H1 (cell line): ENCODE results near the gene KIAA1755. TPM values are rescaled to one million over a fixed set of nuclear protein-coding genes. Genes with fewer than 3 reads are reported as not detected.

Experiments
- CTCF ChIA-PET: fragments of 300-600 bp; sonication (Branson Sonifier 250); formaldehyde crosslinking; loops from one replicate; lab custom pipeline; 2021; ENCODE audit not compliant: partially characterized antibody; lab: Charles Lee
- POLR2A ChIA-PET: fragments of 300-600 bp; sonication (Branson Sonifier 250); formaldehyde crosslinking; loops from one replicate; lab custom pipeline; 2021; ENCODE audit warnings: inconsistent platforms; ENCODE audit not compliant: partially characterized antibody; lab: Charles Lee
- DNase-seq, 2 experiments: peaks; one replicate each; pipeline versions ENCODE4 v3.0.0 to v3.0.0-alpha.2; 2010 to 2022; ENCODE audit warnings: low spot score in 2 of 2, low read depth in 1 of 2, mixed read lengths in 1 of 2
- FAIRE-seq: peaks from 2 replicates; lab custom pipeline; 2011; peaks lifted over from hg19 to GRCh38; lab: Jason Lieb, UNC
- H2AFZ ChIP-seq: 2 replicates; pipeline ENCODE4 v1.8.1; 2012; ENCODE audit warnings: low read length, inconsistent platforms
- H2AK5ac ChIP-seq: 2 replicates; pipeline ENCODE4 v1.6.1; 2013; ENCODE audit warnings: low read depth, low read length
- H2BK120ac ChIP-seq: replicated peaks from 2 replicates; pipeline ENCODE3; 2013; ENCODE audit warnings: low read depth, low read length, inconsistent platforms
- H2BK12ac ChIP-seq: 2 replicates; pipeline ENCODE4 v1.6.1; 2013; ENCODE audit warnings: low read depth, low read length
- H2BK15ac ChIP-seq: 2 replicates; pipeline ENCODE4 v1.6.1; 2013; ENCODE audit warnings: low read length
- H2BK20ac ChIP-seq: 2 replicates; pipeline ENCODE4 v1.6.1; 2013; ENCODE audit warnings: low read length
- H2BK5ac ChIP-seq: 2 replicates; pipeline ENCODE4 v1.6.1; 2013; ENCODE audit warnings: low read depth, low read length
- H3K14ac ChIP-seq: 2 replicates; pipeline ENCODE4 v1.6.1; 2013; ENCODE audit warnings: inconsistent platforms; ENCODE audit not compliant: insufficient read length
- H3K18ac ChIP-seq: 2 replicates; pipeline ENCODE4 v1.6.1; 2013; ENCODE audit warnings: low read length; ENCODE audit errors: extremely low read depth
- H3K23ac ChIP-seq: 2 replicates; pipeline ENCODE4 v1.6.1; 2013; ENCODE audit warnings: inconsistent platforms; ENCODE audit not compliant: insufficient read length
- H3K23me2 ChIP-seq: 2 replicates; pipeline ENCODE4 v1.6.1; 2013; ENCODE audit warnings: low read depth, low read length
- H3K27ac ChIP-seq: 2 replicates; pipeline ENCODE4 v1.6.1; 2011; ENCODE audit warnings: low read depth, low read length, inconsistent platforms
- H3K27me3 ChIP-seq, 4 experiments: replicated peaks in 1 of 4; 1 replicate in 1 of 4; 2 replicates in 3 of 4; pipeline versions ENCODE4 v1.6.1 to v1.8.1; 2011 to 2013; ENCODE audit warnings: low read length in 3 of 4, mild to moderate bottlenecking in 3 of 4, inconsistent platforms in 2 of 4, mixed read lengths in 2 of 4, moderate library complexity in 1 of 4; ENCODE audit not compliant: control insufficient read depth in 3 of 4, insufficient read depth in 3 of 4; ENCODE audit errors: extremely low read depth in 1 of 4
- H3K36me3 ChIP-seq, 4 experiments: 2 replicates each; pipeline versions ENCODE4 v1.6.1 to v1.8.1; 2011 to 2013; ENCODE audit warnings: mild to moderate bottlenecking in 4 of 4, low read length in 3 of 4, moderate library complexity in 2 of 4, control low read depth in 1 of 4, inconsistent platforms in 1 of 4; ENCODE audit not compliant: insufficient read depth in 4 of 4, control insufficient read depth in 2 of 4
- H3K4ac ChIP-seq: replicated peaks from 2 replicates; pipeline ENCODE3; 2013; ENCODE audit warnings: low read length, low read depth, mixed read lengths, inconsistent platforms; ENCODE audit not compliant: insufficient read length
- H3K4me1 ChIP-seq, 4 experiments: replicated peaks in 1 of 4; 1 replicate in 1 of 4; 2 replicates in 3 of 4; pipeline versions ENCODE4 v1.6.1 to v1.8.1; 2011 to 2013; ENCODE audit warnings: low read length in 3 of 4, inconsistent platforms in 2 of 4, mixed read lengths in 1 of 4; ENCODE audit not compliant: insufficient read depth in 4 of 4, control insufficient read depth in 3 of 4
- H3K4me2 ChIP-seq, 2 experiments: 2 replicates each; pipeline versions ENCODE4 v1.6.1 to v1.8.1; 2011 to 2013; ENCODE audit warnings: low read depth in 2 of 2, low read length in 2 of 2, control low read depth in 1 of 2, inconsistent platforms in 1 of 2, mild to moderate bottlenecking in 1 of 2; ENCODE audit not compliant: insufficient read depth in 1 of 2
- H3K4me3 ChIP-seq, 4 experiments: fragments of 200-600, 300-600 bp in 1 of 4; sonication (generic), shearing (Covaris generic), sonication (Bioruptor Twin) in 1 of 4; 2 replicates each; pipeline versions ENCODE4 v1.5.1 to v1.8.1; 2011 to 2016; ENCODE audit warnings: low read length in 4 of 4, low read depth in 3 of 4, control low read depth in 2 of 4, inconsistent platforms in 2 of 4, mild to moderate bottlenecking in 2 of 4, mixed read lengths in 1 of 4, moderate library complexity in 1 of 4; ENCODE audit not compliant: insufficient read depth in 2 of 4; ENCODE audit errors: extremely low read depth in 1 of 4
- H3K56ac ChIP-seq: replicated peaks from 2 replicates; pipeline ENCODE3; 2013; ENCODE audit warnings: low read depth, mild to moderate bottlenecking, mixed read lengths, low read length, inconsistent platforms; ENCODE audit not compliant: insufficient read length
- H3K79me1 ChIP-seq: 2 replicates; pipeline ENCODE4 v1.6.1; 2013; ENCODE audit warnings: low read depth, low read length, control low read depth
- H3K79me2 ChIP-seq, 2 experiments: 2 replicates each; pipeline versions ENCODE4 v1.6.1 to v1.8.1; 2012 to 2013; ENCODE audit warnings: low read length in 2 of 2, mild to moderate bottlenecking in 2 of 2, inconsistent platforms in 1 of 2; ENCODE audit not compliant: insufficient read depth in 2 of 2, control insufficient read depth in 1 of 2
- H3K9ac ChIP-seq, 4 experiments: replicated peaks in 1 of 4; 1 replicate in 1 of 4; 2 replicates in 3 of 4; pipeline versions ENCODE4 v1.6.1 to v1.8.1; 2011 to 2013; ENCODE audit warnings: low read depth in 3 of 4, low read length in 3 of 4, control low read depth in 2 of 4, mild to moderate bottlenecking in 2 of 4, moderate library complexity in 2 of 4, inconsistent platforms in 1 of 4; ENCODE audit errors: extremely low read depth in 1 of 4
- H3K9me3 ChIP-seq, 2 experiments: 2 replicates each; pipeline versions ENCODE4 v1.6.1 to v1.8.1; 2012 to 2013; ENCODE audit warnings: mild to moderate bottlenecking in 2 of 2, moderate library complexity in 2 of 2, control low read depth in 1 of 2, inconsistent platforms in 1 of 2, low read depth in 1 of 2, low read length in 1 of 2, mixed read lengths in 1 of 2; ENCODE audit not compliant: insufficient read depth in 2 of 2
- H4K20me1 ChIP-seq, 2 experiments: replicated peaks in 1 of 2; 2 replicates each; pipeline versions ENCODE3 to v1.8.1; 2011 to 2013; ENCODE audit warnings: inconsistent platforms in 2 of 2, low read length in 2 of 2, mild to moderate bottlenecking in 1 of 2; ENCODE audit not compliant: insufficient read depth in 2 of 2, control insufficient read depth in 1 of 2
- H4K5ac ChIP-seq: 2 replicates; pipeline ENCODE4 v1.6.1; 2013; ENCODE audit warnings: low read length, low read depth, mixed read lengths, inconsistent platforms; ENCODE audit not compliant: insufficient read length
- H4K8ac ChIP-seq: 2 replicates; pipeline ENCODE4 v1.8.0; 2013; ENCODE audit warnings: mild to moderate bottlenecking, moderate library complexity, low read length, inconsistent platforms; ENCODE audit not compliant: insufficient read depth; ENCODE audit errors: extremely low read depth
- H4K91ac ChIP-seq: replicated peaks from 2 replicates; pipeline ENCODE3; 2013; ENCODE audit warnings: low read length, mixed read lengths, inconsistent platforms; ENCODE audit not compliant: insufficient read length
- BACH1 ChIP-seq: IDR thresholded peaks from 2 replicates; pipeline ENCODE4 v1.6.1; 2012; ENCODE audit warnings: low read length, improper control_type of control experiment
- BRCA1 ChIP-seq: IDR thresholded peaks from 2 replicates; pipeline ENCODE4 v1.6.1; 2012; ENCODE audit warnings: low read depth, low read length, improper control_type of control experiment
- CTCF ChIP-seq, 3 experiments: IDR thresholded peaks; 1 replicate in 2 of 3; 2 replicates in 1 of 3; pipeline versions ENCODE4 v1.5.1 to v1.6.1; 2011; ENCODE audit warnings: low read length in 3 of 3, mild to moderate bottlenecking in 3 of 3, inconsistent platforms in 2 of 3, low read depth in 1 of 3, moderate library complexity in 1 of 3; ENCODE audit not compliant: insufficient read depth in 1 of 3; ENCODE audit errors: control extremely low read depth in 1 of 3
- KDM1A ChIP-seq: fragments of 200-600, 300-600 bp; sonication (generic); IDR thresholded peaks from 2 replicates; pipeline ENCODE4 v1.7.1; 2016; ENCODE audit warnings: mild to moderate bottlenecking, low read length, borderline replicate concordance
- KDM4A ChIP-seq: IDR thresholded peaks from one replicate; pipeline ENCODE4 v1.7.1; 2012; ENCODE audit warnings: low read depth, mild to moderate bottlenecking, moderate library complexity, low read length, inconsistent platforms; ENCODE audit not compliant: severe bottlenecking
- NRF1 ChIP-seq: IDR thresholded peaks from 2 replicates; pipeline ENCODE4 v1.6.1; 2011; ENCODE audit warnings: mild to moderate bottlenecking, low read depth, low read length, improper control_type of control experiment
- WGBS, 2 experiments: shearing (Covaris generic) in 1 of 2; methylation state at CpG; one replicate each; pipeline versions ENCODE4 v1.1.6 to v1.1.7; 2013 to 2015; ENCODE audit warnings: low lambda C conversion rate in 2 of 2, mixed read lengths in 2 of 2, inconsistent platforms in 1 of 2, low coverage in 1 of 2, missing lambda C conversion rate in 1 of 2; ENCODE audit not compliant: insufficient replicate concordance in 2 of 2, insufficient coverage in 1 of 2, insufficient read length in 1 of 2; ENCODE audit errors: extremely low coverage in 1 of 2, missing lambda C conversion rate in 1 of 2; 5-methylcytosine and 5-hydroxymethylcytosine counted together
- polyA plus RNA-seq, 7 experiments: library from polyadenylated mRNA; depleted of rRNA in 3 of 7; stranded (reverse) in 5 of 7; unstranded in 2 of 7; fragments of >200 nt in 5 of 7; fragments of 200-250 nt in 2 of 7; gene quantifications; 1 replicate in 5 of 7; 2 replicates in 1 of 7; 4 replicates in 1 of 7; pipeline versions ENCODE4 v1.2.1 to v1.2.3, GENCODE V29; 2011 to 2013; ENCODE audit warnings: missing spikeins in 2 of 7, mixed read lengths in 2 of 7
- total RNA-seq: library from RNA; stranded (reverse); fragmentation: NEBNext Ultra II Directional; extraction: Animal tissue kit (Norgen Biotek cat#: 25700); gene quantifications from 2 replicates; pipeline ENCODE4 v1.2.1, GENCODE V29; 2021
- TF ChIP-seq, protein P1 (sequence below): IDR thresholded peaks from 2 replicates; pipeline ENCODE4 v1.6.1; 2012; ENCODE audit warnings: inconsistent platforms

Gene KIAA1755
- total and polyA plus RNA-seq, 2 of the 8 experiments (the other 6 are each of a cell fraction or from before 2014, with no cell fraction given), result 0.23 TPM; not detected in 1

GRCh38 chr20:38267296-38267695 lies 6.8 kb upstream of the KIAA1755 start:
- no peak overlapping the region for H3K4me3 ChIP-seq
- no peaks in the 10 kb centered on the region for H3K23me2 ChIP-seq
- H2BK5ac ChIP-seq, result no peak overlapping the region
- H4K20me1 ChIP-seq, result no peaks in the 10 kb centered on the region
- no peak overlapping the region for H3K18ac ChIP-seq
- TF ChIP-seq, protein P1, sequence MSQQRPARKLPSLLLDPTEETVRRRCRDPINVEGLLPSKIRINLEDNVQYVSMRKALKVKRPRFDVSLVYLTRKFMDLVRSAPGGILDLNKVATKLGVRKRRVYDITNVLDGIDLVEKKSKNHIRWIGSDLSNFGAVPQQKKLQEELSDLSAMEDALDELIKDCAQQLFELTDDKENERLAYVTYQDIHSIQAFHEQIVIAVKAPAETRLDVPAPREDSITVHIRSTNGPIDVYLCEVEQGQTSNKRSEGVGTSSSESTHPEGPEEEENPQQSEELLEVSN, result no peak
- no peak for TF ChIP-seq CTCF (IDR thresholded peaks at IDR 0.05; ENCODE audit: control extremely low read depth in 1 of 3, insufficient read depth in 1 of 3, low read depth in 1 of 3, low read length in 3 of 3)
- no peak for TF ChIP-seq NRF1
- TF ChIP-seq KDM4A, result no peak
- no peak for TF ChIP-seq BACH1
- no peak for TF ChIP-seq KDM1A
- no peak for TF ChIP-seq BRCA1
- no peaks in the 10 kb centered on the region for H3K79me2 ChIP-seq
- H4K5ac ChIP-seq, result no peak overlapping the region
- H3K56ac ChIP-seq, result no peak overlapping the region
- no peak overlapping the region for H3K23ac ChIP-seq
- no peak for FAIRE-seq
- no peak overlapping the region for H3K4ac ChIP-seq
- ChIA-PET POLR2A (no interaction called here), CTCF (no interaction called here)
- no peak overlapping the region for H2BK12ac ChIP-seq
- H2AFZ ChIP-seq, result no peak overlapping the region
- no peak overlapping the region for H4K8ac ChIP-seq
- H3K27ac ChIP-seq, result no peak overlapping the region
- H3K4me1 ChIP-seq, result no peaks in the 10 kb centered on the region
- no peak for DNase-seq
- WGBS, 2 experiments, result 90% methylated on average over 2 of the region's 2 CpGs; no CpG with 5 or more reads in 1 of the 2 experiments
- H3K36me3 ChIP-seq, result no peaks in the 10 kb centered on the region
- no peak overlapping the region for H2BK15ac ChIP-seq
- H3K9ac ChIP-seq, result no peak overlapping the region
- no peak overlapping the region for H2BK20ac ChIP-seq
- H2BK120ac ChIP-seq, result no peak overlapping the region
- no peaks in the 10 kb centered on the region for H3K27me3 ChIP-seq
- H3K14ac ChIP-seq, result no peak overlapping the region
- H3K9me3 ChIP-seq, result no peaks in the 10 kb centered on the region
- no peak overlapping the region for H4K91ac ChIP-seq
- no peak overlapping the region for H2AK5ac ChIP-seq
- no peak overlapping the region for H3K4me2 ChIP-seq
- no peaks in the 10 kb centered on the region for H3K79me1 ChIP-seq
